Kidney epithelial cell (primary cell): ENCODE measurements around the gene PARP4. TPM values are rescaled to one million over a fixed set of nuclear protein-coding genes. Genes with fewer than 3 reads are reported as not detected.
"Not testable (repeated sequence)": the region's sequence is repeated elsewhere in the genome, so short reads cannot be mapped to it uniquely, and the experiment has no call there.

Source experiments
- DNase-seq: peaks from one replicate; pipeline ENCODE4 v3.0.0-alpha.2; 2010; ENCODE audit warnings: low read depth
- H3K27me3 ChIP-seq: 2 replicates; pipeline ENCODE4 v1.6.0; 2011; ENCODE audit warnings: low read length; ENCODE audit not compliant: control insufficient read depth, insufficient read depth
- H3K36me3 ChIP-seq: 2 replicates; pipeline ENCODE4 v1.5.1; 2011; ENCODE audit warnings: low read length; ENCODE audit not compliant: control insufficient read depth, insufficient read depth
- H3K4me3 ChIP-seq: 2 replicates; pipeline ENCODE4 v1.5.1; 2011; ENCODE audit warnings: low read depth, mild to moderate bottlenecking, control low read depth, low read length
- CTCF ChIP-seq: IDR thresholded peaks from 2 replicates; pipeline ENCODE4 v1.5.1; 2011; ENCODE audit warnings: mild to moderate bottlenecking, moderate library complexity, low read length, control low read depth, inconsistent platforms; ENCODE audit not compliant: insufficient read depth, poor library complexity, severe bottlenecking
- total RNA-seq: library from RNA; depleted of rRNA; stranded (reverse); fragments of >200 nt; gene quantifications from 2 replicates; pipeline ENCODE4 v1.2.3, GENCODE V29; 2015

Gene PARP4
- total RNA-seq, 1 donor from 2014 or later = 54.3 TPM

- TF ChIP-seq CTCF = no peak
- Histone ChIP-seq H3K27me3 (no peaks in the 10 kb centered on the region), H3K36me3 (peaks cover 1% of the 10 kb centered on the region), H3K4me3 (no peak overlapping the region)
- no peak for DNase-seq
Observed at GRCh38 chr13:24500977-24501376, 11.6 kb downstream of the PARP4 start.

- no peak for TF ChIP-seq CTCF
- DNase-seq = no peak
- H3K4me3 ChIP-seq = no peak overlapping the region
- no peaks in the 10 kb centered on the region for H3K27me3 ChIP-seq
- H3K36me3 ChIP-seq = peaks cover 3% of the 10 kb centered on the region
Observed at GRCh38 chr13:24497742-24498141, 14.8 kb downstream of the PARP4 start.

GRCh38 chr13:24496295-24496694 is 16.3 kb downstream of the PARP4 start:
- H3K27me3 ChIP-seq, DNase-seq, H3K36me3 ChIP-seq, H3K4me3 ChIP-seq: not testable (repeated sequence)

- no peak for DNase-seq
- TF ChIP-seq CTCF = no peak
- Histone ChIP-seq H3K36me3 (peaks cover 3% of the 10 kb centered on the region), H3K27me3 (no peaks in the 10 kb centered on the region), H3K4me3 (no peak overlapping the region)
Observed at GRCh38 chr13:24495151-24495729, 17.3 kb downstream of the PARP4 start.

GRCh38 chr13:24493356-24493755 is 19.2 kb downstream of the PARP4 start:
- no peak for DNase-seq
- TF ChIP-seq CTCF = no peak
- H3K36me3 ChIP-seq = peaks cover 4% of the 10 kb centered on the region
- no peaks in the 10 kb centered on the region for H3K27me3 ChIP-seq
- H3K4me3 ChIP-seq = no peak overlapping the region

GRCh38 chr13:24491845-24492244 is 20.7 kb downstream of the PARP4 start:
- H3K4me3 ChIP-seq = no peak overlapping the region
- H3K27me3 ChIP-seq = no peaks in the 10 kb centered on the region
- no peak for DNase-seq
- peaks cover 3% of the 10 kb centered on the region for H3K36me3 ChIP-seq
- no peak for TF ChIP-seq CTCF
